H1 (cell line): ENCODE results near the gene PCDH9.

Experiments
- CEBPB ChIP-seq: IDR thresholded peaks from 2 replicates; pipeline ENCODE4 v1.6.1; 2012; ENCODE audit warnings: low read depth, low read length
- CHD2 ChIP-seq: IDR thresholded peaks from 2 replicates; pipeline ENCODE4 v1.6.1; 2012; ENCODE audit warnings: low read length, improper control_type of control experiment
- EP300 ChIP-seq, 2 experiments: IDR thresholded peaks; 1 replicate in 1 of 2; 2 replicates in 1 of 2; pipeline ENCODE4 v1.6.1; 2011 to 2012; ENCODE audit warnings: low read depth in 2 of 2, low read length in 2 of 2, mild to moderate bottlenecking in 2 of 2, borderline replicate concordance in 1 of 2, inconsistent platforms in 1 of 2, moderate library complexity in 1 of 2
- EZH2 ChIP-seq: fragments of 200-600 bp; sonication (generic); IDR thresholded peaks from 2 replicates; pipeline ENCODE4 v1.7.1; 2012; ENCODE audit warnings: low read depth, mild to moderate bottlenecking, moderate library complexity, low read length, inconsistent platforms; ENCODE audit not compliant: severe bottlenecking
- POLR2A ChIP-seq, 2 experiments: IDR thresholded peaks; 1 replicate in 1 of 2; 2 replicates in 1 of 2; pipeline ENCODE4 v1.6.1; 2011; ENCODE audit warnings: low read depth in 2 of 2, low read length in 2 of 2, mild to moderate bottlenecking in 2 of 2; ENCODE audit errors: control extremely low read depth in 1 of 2
- RBBP5 ChIP-seq: IDR thresholded peaks from 2 replicates; pipeline ENCODE4 v1.7.1; 2012; ENCODE audit warnings: low read depth, mild to moderate bottlenecking, inconsistent platforms, low read length, moderate library complexity, borderline replicate concordance
- TF ChIP-seq, protein P1 (sequence below), 3 experiments: IDR thresholded peaks; 1 replicate in 2 of 3; 2 replicates in 1 of 3; pipeline versions ENCODE4 v1.5.1 to v1.6.1; 2011; ENCODE audit warnings: low read length in 3 of 3, mild to moderate bottlenecking in 3 of 3, inconsistent platforms in 2 of 3, low read depth in 1 of 3, moderate library complexity in 1 of 3; ENCODE audit not compliant: insufficient read depth in 1 of 3; ENCODE audit errors: control extremely low read depth in 1 of 3

DNA sequence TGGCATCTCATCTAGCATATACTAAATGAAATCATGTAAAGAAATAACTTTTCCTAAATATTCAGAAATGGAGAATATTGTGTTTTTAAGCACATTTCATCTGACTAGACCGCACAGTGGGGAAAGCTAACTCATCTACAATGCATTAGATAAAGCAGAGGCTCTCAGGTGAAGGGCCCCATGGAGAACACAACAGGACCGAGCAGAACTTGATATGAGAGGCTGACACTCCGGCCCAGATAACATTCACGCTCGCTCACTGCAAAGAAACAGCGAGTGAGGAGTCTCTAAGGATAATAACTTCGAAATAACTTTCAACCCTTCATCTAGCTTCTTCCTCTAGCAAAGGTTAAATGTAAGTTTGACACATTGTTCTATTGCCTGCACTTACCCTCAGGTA, 130.6 kb downstream of the PCDH9 start:
- TF ChIP-seq, protein P1, sequence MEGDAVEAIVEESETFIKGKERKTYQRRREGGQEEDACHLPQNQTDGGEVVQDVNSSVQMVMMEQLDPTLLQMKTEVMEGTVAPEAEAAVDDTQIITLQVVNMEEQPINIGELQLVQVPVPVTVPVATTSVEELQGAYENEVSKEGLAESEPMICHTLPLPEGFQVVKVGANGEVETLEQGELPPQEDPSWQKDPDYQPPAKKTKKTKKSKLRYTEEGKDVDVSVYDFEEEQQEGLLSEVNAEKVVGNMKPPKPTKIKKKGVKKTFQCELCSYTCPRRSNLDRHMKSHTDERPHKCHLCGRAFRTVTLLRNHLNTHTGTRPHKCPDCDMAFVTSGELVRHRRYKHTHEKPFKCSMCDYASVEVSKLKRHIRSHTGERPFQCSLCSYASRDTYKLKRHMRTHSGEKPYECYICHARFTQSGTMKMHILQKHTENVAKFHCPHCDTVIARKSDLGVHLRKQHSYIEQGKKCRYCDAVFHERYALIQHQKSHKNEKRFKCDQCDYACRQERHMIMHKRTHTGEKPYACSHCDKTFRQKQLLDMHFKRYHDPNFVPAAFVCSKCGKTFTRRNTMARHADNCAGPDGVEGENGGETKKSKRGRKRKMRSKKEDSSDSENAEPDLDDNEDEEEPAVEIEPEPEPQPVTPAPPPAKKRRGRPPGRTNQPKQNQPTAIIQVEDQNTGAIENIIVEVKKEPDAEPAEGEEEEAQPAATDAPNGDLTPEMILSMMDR (IDR thresholded peaks at IDR 0.05; ENCODE audit: control extremely low read depth in 1 of 3, insufficient read depth in 1 of 3, low read depth in 1 of 3, low read length in 3 of 3) = no peak
- TF ChIP-seq EP300 (IDR thresholded peaks at IDR 0.05; ENCODE audit: borderline replicate concordance in 1 of 2, low read depth in 2 of 2, low read length in 2 of 2) (no peak), RBBP5 (no peak), EZH2 (no peak), POLR2A (IDR thresholded peaks at IDR 0.05; ENCODE audit: control extremely low read depth in 1 of 2, low read depth in 2 of 2, low read length in 2 of 2) (no peak), CEBPB (no peak), CHD2 (no peak)
